Hematopoietic multipotent progenitor cell treated with erythropoietin and hydrocortisone succinate and interleukin-3 and kit ligand, for 17 days (in vitro differentiated cells): ENCODE results near the gene DCDC2.
"Not testable (repeated sequence)": the region's sequence is repeated elsewhere in the genome, so short reads cannot be mapped to it uniquely, and the experiment has no call there.

Source experiments
- DNase-seq: peaks from one replicate; pipeline ENCODE4 v3.0.0-alpha.2; 2015; ENCODE audit warnings: low spot score

DCDC2 gene

DNA sequence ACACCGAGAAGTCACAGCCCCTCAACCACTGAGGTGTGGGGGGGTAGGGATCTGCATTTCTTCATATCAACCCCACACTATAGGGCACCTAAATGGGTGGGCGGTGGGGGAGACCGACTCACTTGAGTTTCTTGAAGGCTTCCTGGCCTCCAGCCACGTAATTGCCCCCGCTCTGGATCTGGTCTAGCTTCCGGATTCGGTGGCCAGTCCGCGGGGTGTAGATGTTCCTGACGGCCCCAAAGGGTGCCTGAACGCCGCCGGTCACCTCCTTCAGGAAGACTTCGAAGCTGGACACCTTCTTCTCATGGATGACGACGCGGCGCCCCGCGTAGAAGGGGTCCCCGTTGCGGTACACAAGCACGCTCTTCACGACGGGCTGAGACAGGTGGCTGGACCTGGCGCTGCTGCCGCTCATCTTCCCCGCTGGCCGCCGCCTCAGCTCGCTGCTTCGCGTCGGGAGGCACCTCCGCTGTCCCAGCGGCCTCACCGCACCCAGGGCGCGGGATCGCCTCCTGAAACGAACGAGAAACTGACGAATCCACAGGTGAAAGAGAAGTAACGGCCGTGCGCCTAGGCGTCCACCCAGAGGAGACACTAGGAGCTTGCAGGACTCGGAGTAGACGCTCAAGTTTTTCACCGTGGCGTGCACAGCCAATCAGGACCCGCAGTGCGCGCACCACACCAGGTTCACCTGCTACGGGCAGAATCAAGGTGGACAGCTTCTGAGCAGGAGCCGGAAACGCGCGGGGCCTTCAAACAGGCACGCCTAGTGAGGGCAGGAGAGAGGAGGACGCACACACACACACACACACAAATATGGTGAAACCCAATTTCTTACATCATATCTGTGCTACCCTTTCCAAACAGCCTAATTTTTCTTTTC is at the start of gene DCDC2:
Gene DCDC2 (minus strand): TSS at position 724 of the 883 bp plus-strand sequence. CDS start 309 bp downstream, at position 415.
- DNase-seq, result no peak

DNA sequence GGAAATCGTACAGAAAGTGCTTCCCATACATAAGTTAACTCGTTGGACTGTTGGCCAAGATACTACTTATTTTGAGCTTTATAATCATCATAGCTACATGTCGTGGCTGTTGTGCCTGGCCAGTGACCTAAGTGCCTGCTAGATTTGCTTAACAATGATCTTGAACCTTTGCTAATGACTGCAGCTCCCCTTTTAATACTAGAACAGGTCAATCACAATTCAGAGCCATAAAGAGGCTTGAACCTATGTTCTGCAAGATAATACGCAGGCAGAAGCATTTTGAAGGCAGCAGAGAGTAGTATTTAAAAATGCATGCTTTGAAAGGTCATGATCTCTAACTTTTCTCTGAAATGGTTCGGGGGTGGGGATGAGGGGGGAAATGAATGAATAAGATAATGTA is 47.4 kb upstream of the DCDC2 start:
- DNase-seq, result no peak

DNA sequence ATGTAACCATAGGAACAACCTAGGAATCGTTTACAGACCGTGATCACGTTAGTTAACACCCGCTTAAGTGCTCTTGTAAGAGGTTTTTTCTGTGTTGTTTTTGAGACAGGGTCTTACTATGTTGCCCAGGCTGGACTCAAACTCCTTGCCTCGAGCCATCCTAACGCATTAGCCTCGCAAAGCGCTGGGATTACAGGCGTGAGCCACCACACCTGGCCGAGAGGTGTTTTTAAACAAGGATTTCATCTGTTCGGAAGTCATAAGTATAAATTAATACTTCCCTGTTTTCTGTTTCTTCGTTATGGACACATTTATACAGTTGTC is 45.6 kb upstream of the DCDC2 start:
- DNase-seq, result no peak

DNA sequence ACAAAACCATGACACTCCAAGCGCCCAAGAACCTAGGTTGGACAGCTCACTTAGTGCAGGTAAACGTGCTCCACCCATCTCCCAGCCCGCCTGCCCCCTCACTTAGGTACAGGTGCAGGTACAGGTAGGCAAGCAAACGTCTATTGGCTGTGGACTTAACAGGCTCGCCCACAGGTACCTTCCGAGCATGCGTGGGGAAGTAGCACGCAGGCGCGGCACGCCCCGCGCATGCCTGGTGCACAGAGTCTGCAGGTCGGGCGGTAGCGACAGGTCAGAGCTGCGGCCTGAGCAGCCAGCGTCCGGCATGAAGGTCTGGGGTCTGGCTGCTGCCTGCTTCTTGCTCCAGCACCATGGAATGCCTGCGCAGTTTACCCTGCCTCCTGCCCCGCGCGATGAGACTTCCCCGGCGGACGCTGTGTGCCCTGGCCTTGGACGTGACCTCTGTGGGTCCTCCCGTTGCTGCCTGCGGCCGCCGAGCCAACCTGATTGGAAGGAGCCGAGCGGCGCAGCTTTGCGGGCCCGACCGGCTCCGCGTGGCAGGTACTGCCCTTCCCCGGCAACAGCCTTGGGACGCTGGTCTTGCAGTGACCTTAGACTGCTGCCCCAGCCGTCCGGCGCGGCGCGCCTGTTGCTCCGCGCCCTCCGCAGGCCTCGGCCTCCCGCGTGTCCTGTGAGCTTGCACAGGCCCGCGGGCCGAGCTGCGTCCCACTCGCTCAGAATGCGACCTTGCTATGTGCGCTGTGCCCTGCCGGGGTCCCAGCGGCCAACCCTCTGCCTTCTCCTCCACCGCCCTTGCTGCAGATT is 45.0 kb upstream of the DCDC2 start, which contains the start of gene MRS2:
Gene MRS2 (plus strand): TSS at position 240 of the 804 bp plus-strand sequence. CDS start 111 bp downstream, at position 351.
- DNase-seq, result peak; percentile 78

DNA sequence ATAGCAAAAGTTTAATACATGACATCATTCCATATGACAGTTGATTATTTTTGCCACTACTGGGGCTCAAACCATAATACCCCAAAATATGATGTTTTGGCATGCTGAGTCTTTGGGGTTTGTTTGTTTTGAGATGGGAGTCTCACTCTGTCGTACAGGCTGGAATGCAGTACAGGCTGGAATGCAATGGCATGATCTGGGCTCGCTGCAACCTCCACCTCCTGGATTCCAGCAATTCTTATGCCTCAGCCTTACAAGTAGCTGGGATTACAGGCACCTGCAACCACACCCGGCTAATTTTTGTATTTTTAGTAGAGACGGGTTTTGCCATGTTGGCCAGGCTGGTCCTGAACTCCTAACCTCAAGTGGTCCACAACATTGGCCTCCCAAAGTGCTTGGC is 43.6 kb upstream of the DCDC2 start:
- no peak for DNase-seq

DNA sequence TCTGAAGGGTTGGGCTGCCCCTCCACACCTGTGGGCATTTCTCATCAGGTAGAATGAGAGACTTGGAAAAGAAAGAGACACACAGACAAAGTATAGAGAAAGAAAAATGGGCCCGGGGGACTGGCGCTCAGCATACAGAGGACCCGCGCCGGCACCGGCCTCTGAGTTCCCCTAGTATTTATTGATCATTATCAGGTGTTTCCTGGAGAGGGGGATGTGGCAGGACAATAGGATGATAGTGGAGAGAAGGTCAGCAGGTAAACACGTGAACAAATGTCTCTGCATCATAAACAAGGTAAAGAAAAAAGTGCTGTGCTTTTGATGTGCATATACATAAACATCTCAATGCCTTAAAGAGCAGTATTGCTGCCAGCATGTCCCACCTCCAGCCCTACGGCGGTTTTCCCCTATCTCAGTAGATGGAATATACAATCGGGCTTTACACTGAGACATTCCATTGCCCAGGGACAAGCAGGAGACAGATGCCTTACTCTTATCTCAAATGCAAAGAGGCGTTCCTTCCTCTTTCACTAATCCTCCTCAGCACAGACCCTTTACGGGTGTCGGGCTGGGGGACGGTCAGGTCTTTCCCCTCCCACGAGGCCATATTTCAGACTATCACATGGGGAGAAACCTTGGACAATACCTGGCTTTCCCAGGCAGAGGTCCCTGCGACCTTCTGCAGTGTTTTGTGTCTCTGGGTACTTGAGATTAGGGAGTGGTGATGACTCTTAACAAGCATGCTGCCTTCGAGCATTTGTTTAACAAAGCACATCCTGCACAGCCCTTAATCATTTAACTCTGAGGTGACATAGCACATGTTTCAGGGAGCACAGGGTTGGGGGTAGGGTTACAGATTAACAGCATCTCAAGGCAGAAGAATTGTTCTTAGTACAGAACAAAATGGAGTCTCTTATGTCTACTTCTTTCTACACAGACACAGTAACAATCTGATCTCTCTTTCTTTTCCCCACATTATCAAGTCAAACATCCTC is 42.5 kb upstream of the DCDC2 start:
- not testable (repeated sequence) for DNase-seq

DNA sequence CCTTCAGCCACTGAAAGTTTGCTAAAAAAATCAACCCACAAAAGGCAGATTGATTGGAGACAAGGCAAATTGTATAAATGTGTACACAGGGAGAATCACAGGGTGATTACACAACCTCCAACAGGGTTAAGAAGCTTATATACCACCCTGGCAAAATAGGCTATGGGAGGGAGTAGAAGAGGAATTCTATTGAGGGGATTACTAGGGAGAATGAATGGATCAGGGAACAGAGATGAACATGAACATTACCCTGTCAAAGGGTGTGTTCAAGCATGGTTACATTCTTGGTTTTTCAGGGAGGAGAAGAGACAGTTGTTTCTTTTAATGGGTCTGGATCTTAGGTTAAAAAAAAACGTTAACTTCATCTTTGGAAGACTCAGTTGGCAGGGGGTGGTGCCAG is 39.8 kb upstream of the DCDC2 start:
- DNase-seq, result no peak

DNA sequence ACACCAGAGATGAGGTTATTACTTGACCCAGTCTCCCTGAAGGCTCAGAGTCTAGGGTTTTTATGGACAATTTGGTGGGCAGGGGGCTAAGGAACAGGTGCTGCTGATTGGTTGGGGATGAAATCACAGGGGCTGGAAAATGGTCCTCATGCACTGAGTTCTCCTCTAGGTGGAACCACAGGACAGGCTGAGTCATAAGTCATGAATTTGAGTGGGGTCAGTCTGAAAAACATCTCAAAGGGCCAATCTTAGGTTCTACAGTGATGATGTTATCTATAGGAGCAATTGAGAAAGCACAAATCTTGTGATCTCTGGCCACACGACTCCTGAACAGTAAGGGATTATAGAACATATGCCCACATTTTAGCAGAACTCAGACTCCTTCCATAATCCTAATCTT is 39.0 kb upstream of the DCDC2 start:
- DNase-seq, result no peak

DNA sequence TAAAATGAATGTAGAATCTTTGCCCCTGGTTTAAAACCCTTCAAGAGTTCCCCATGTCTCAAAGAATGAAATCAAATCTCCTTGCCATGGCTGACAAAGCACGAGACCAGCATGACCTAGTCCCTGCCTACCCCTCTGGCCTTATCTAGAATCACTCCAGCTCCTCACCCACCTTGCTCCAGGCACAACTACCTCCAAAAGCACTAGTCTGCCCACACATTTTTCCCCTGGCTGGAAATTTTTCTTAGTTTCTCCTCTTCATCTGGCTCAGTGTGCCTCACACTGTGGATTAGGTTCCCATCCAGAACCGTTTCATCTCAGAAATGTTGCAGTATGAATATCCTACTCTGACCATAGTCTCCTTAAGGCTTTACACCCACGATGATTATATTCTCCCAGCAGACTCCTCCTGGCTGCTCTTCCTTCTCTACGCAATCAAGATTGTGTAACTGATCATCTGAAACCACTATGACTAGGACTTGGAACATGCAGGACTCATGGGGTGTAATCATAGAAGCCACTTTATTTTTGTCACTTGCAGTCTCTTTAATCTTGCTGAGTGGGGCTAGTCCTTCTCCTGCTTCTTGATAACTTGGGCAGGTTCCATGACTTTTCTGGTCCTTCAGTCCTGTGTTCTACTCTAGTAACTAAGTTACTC is 37.0 kb upstream of the DCDC2 start:
- DNase-seq, result no peak

DNA sequence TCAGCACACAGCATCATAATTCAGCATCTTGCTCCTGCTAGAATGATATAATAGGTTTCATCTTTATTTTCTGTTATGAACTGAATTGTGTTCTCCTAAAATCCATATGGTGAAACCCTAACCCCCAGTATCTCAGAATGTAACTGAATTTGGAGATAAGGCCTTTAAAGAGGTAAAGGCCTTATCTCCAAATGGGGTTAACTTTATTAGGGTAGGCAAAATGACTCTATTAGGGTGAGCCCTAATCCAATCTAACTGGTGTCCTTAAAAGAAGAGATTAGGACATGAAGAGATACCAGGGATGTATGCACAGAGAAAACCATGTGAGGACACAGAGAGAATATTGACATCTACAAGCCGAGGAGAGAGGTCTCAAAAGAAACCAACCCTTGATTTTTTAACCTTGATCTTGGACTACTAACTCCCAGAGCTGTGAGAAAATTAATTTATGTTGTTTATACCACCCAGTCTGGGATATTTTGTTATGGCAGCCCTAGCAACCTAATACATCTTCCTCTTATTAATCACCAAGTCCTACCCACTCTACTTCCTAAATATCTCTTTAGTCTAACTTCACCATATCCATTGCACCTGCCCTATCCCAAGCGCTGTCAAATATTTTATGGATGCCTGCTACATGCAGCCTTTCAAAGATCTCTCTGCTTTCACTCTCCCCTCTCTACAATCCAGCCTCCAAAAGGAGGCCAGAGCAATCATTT is 36.4 kb upstream of the DCDC2 start:
- DNase-seq, result no peak

DNA sequence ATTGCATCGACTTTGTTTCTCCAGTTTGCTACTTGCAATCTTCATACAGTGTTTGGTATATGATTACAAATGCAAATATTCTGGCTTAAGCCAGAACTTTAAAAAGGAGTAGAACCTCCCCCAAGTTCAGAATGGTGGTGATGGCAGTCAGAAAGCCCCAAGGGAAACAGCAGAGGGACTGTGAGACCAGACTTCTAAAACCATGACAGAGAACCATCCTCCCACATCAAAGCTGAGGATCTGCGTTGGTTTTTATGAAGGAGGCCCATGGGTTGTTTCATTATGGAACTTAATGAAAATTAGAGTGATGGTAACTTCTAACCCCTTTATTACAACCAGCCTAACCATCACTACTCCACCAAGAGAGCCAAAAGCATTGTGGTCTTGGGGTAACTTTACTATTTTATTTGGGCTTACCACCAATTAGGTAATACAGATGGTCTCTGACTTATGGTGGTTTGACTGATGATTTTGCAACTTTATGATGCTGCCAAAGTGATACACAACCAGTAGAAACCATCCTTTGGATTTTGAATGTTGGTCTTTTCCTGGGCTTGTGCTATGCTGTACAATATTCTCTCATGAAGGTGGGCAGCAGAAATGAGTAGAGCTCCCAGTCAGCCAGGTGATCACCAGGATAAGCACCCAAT is 34.0 kb upstream of the DCDC2 start:
- no peak for DNase-seq

DNA sequence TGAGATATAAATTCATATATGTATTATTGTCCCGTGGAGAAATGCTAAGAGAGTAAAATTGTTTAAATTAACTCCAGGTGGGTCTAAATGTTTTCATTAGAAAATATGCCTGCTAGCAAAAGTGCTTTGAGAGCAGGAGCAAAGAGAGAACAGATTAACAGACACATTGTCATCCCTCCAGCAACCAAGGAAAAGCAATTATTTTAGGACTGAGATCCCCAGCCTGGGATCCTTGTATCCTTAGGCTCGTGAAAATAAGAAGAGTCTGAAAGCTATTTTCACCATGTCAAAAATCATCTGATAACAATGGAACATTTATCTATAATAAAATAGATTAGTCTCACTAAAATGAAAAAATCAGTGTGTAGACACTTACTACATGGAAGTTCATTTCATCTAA is 33.3 kb upstream of the DCDC2 start:
- no peak for DNase-seq

DNA sequence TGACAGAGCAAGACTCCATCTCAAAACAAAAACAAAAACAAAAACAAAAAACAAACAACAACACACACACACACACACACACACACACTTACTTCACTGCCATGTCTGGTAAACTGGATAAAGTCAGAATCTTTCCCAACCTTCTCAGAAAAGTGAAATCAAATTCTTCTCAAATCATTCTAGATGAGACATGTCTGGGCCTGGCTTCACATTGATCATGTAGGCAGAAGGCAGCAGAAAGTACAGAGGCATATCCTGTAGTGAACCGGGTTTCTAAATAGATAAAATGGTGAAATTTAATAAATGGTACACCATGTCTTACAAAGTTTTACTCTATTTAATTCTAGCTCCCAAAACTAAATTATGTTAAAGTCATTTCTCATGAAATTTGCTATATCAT is 30.0 kb upstream of the DCDC2 start:
- DNase-seq, result no peak

DNA sequence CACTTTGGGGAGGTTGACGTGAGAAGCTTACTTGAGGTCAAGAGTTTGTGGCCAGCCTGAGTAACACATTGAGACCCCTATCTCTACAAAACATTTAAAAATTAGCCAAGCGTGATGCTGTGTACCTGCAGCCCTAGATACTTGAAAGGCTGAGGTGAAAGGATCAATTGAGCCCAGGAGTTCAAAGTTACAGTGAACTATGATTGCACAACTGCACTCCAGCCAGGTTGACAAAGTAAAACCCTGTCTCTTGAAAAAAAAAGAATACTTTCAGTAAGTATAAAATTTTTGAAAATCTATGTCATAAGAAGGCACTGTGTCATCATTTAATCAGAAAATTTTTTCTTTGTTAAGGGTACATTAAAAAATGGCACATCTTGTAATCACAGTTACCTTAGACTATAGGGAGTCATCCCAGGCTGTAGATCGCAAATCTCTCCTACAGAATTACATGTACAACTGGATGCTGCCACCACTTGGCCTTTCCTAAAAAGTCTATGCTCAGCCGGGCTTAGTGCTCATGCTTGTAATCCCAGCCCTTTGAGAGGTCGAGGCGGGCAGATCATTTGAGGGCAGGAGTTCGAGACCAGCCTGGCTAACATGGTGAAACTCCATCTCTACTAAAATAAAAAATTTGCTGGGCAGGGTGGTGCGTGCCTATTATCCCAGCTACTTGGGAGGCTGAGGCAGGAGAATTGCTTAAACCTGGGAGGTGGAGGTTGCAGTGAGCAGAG is 27.8 kb upstream of the DCDC2 start:
- DNase-seq, result no peak

DNA sequence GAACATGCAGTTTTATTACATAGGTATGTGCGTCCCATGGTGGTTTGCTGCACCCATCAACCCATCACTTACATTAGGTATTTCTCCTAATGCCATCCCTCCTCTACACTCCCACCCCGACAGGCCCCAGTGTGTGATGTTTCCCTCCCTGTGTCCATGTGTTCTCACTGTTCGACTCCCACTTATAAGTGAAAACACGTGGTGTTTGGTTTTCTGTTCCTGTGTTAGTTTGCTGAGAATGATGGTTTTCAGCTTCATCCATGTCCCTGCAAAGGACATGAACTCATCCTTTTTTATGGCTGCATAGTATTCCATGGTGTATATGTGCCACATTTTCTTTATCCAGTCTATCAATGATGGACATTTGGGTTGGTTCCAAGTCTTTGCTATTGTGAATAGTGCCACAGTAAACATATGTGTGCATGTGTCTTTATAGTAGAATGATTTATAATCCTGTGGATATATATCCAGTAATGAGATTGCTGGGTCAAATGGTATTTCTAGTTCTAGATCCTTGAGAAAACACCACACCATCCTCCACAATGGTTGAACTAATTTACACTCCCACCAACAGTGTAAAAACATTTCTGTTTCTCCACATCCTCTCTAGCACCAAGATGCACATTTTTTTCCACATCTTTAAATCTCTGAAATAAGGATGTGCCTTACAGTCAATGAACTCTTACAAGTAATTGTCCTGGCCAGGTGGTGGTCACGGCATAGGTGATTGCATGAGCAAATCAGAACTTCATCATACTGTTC is 26.7 kb upstream of the DCDC2 start:
- DNase-seq, result not testable (repeated sequence)

DNA sequence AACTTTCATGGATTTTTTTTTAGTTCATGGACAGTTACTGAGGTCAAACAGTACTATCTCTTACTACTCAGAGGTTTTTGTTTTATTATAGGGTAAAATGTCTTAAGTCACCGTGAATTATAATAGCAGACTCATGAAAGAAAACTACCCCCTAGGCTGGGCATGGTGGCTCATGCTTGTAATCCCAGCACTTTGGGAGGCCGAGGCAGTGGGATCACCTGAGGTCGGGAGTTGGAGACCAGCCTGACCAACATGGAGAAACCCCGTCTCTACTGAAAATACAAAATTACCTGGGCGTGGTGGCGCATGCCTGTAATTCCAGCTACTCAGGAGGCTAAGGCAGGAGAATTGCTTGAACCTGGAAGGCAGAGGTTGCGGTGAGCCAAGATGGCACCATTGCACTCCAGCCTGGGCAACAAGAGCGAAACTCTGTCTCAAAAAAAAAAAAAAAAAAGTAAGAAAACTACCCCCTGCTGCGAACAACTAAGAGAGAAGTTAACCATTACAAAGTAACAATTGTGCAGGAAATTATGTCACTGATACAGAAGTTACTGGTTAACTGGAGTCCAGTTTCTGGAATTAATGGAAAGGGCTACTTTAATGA is 25.1 kb upstream of the DCDC2 start:
- DNase-seq, result not testable (repeated sequence)

DNA sequence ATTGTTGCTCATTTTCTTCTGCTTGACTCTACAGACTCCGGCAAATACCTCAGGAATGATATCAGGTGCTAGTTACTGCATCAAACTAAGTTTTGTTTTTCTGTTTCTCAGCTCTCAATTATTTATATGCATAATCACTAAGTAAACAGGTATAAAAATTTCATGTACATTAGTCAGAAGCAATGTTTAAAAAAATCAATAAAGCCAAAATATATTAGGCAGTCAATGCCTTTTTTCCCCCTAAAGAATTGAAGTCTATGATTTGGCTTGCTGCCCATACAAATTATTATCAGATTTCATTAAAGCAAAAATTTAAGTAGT is 24.3 kb upstream of the DCDC2 start:
- DNase-seq, result no peak

DNA sequence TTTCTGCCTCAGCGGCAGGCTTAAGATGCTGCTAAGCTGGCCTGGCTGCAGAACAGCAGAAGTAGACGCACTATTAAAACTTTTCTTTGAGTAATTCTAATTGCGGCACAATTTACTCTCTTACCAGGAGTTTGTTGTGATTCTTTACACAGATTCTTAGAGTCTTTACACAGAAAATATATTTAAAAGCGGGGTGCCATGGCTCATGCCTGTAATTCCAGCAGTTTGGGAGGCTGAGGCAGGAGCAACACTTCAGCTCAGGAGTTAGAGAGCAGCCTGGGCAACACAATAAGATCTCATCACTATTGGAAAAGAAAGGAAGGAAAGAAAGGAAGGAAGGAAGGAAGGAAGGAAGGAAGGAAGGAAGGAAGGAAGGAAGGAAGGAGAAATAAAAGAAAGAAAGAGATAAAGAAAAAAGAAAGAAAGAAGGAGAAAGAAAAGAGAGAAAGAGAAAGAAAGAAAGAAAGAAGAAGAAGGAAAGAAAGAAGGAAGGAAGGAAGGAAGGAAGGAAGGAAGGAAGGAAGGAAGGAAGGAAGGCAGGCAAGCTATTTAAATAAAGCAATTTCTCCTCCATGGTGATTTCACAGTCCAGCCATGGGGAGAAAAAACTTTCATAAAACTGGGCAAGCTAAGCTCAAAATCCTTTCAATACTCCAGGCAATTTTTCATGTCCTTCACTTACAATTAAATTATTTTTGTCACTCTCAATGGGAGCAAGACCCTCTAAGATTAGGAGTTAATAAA is 23.8 kb upstream of the DCDC2 start:
- no peak for DNase-seq
